WERI-Rb-1 (cell line): ENCODE results near the gene SEC22C.
A peak's percentile ranks its signal among the peaks of the same experiment; 100 is the strongest.

Experiments used
- DNase-seq: peaks from one replicate; pipeline ENCODE4 v3.0.0-alpha.2; 2020
- H3K27ac ChIP-seq: fragments of 250-450 bp; sonication (Bioruptor Pico); 2 replicates; pipeline ENCODE4 v1.5.1; 2020; ENCODE audit warnings: mild to moderate bottlenecking, moderate library complexity
- H3K27me3 ChIP-seq: fragments of 250-450 bp; sonication (Bioruptor Pico); 2 replicates; pipeline ENCODE4 v1.5.1; 2021; ENCODE audit warnings: mild to moderate bottlenecking, low read depth, moderate library complexity; ENCODE audit not compliant: insufficient read depth, severe bottlenecking
- H3K36me3 ChIP-seq: fragments of 250-450 bp; sonication (Bioruptor Pico); 2 replicates; pipeline ENCODE4 v1.5.1; 2020; ENCODE audit warnings: mild to moderate bottlenecking, moderate library complexity
- H3K4me3 ChIP-seq: 2 replicates; pipeline ENCODE4 v1.5.1; 2011; ENCODE audit warnings: low read depth, mild to moderate bottlenecking, control low read depth, low read length
- H3K9me3 ChIP-seq: fragments of 250-450 bp; sonication (Bioruptor Pico); 2 replicates; pipeline ENCODE4 v1.5.1; 2021; ENCODE audit warnings: mild to moderate bottlenecking, moderate library complexity; ENCODE audit not compliant: severe bottlenecking
- TF ChIP-seq, protein P1 (sequence below): IDR thresholded peaks from 2 replicates; pipeline ENCODE4 v1.5.1; 2011; ENCODE audit warnings: low read depth, mild to moderate bottlenecking, control low read depth, inconsistent platforms, low read length

SEC22C gene

DNA sequence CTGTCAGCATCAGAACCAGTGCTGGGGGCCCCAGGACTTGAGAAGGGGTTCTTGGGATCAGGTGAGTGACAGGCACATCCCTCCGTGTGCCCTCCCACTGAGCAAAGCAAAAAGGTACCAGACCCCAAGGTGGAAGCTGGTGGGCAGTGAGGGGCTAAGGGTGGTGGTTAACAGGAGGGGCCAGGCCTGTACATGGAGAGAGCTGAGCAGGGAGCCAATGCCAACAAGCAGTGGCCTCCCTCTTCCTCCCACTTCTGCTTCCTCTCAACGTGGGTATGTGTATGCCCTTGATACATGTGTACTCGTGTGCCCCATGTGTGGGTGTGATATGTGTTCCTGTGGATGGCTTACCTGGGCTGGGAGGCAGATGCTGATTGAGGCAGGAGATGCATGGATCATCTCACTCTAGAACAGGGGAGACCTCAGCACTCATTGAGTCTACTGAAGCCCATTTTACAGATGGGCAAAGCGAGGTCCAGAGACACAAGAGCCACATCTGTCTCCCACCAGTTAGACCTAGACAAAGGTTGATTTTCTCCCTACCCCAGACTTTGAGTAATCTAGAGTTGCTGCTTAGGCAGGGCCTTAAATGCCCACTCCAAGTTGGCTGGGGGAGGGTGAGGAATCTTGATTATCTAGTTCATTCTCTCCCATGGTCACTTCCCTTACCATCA lies 78.4 kb downstream of the SEC22C start:
- peak; percentile 1 for DNase-seq
- H3K27ac ChIP-seq: no peak overlapping the region
- no peaks in the 10 kb centered on the region for H3K9me3 ChIP-seq
- no peaks in the 10 kb centered on the region for H3K27me3 ChIP-seq
- TF ChIP-seq, protein P1, sequence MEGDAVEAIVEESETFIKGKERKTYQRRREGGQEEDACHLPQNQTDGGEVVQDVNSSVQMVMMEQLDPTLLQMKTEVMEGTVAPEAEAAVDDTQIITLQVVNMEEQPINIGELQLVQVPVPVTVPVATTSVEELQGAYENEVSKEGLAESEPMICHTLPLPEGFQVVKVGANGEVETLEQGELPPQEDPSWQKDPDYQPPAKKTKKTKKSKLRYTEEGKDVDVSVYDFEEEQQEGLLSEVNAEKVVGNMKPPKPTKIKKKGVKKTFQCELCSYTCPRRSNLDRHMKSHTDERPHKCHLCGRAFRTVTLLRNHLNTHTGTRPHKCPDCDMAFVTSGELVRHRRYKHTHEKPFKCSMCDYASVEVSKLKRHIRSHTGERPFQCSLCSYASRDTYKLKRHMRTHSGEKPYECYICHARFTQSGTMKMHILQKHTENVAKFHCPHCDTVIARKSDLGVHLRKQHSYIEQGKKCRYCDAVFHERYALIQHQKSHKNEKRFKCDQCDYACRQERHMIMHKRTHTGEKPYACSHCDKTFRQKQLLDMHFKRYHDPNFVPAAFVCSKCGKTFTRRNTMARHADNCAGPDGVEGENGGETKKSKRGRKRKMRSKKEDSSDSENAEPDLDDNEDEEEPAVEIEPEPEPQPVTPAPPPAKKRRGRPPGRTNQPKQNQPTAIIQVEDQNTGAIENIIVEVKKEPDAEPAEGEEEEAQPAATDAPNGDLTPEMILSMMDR: no peak
- no peaks in the 10 kb centered on the region for H3K36me3 ChIP-seq
- H3K4me3 ChIP-seq: no peak overlapping the region

GRCh38 chr3:42502429-42503250 lies 79.1 kb downstream of the SEC22C start, which contains the start of gene VIPR1:
TSS of gene VIPR1 (plus strand) at chr3:42502643. CDS start at chr3:42502736, 93 bp downstream.
- Histone ChIP-seq H3K36me3 (no peaks in the 10 kb centered on the region), H3K9me3 (no peaks in the 10 kb centered on the region), H3K4me3 (peak within 1 kb of the TSS; percentile 59), H3K27ac (peak within 1 kb of the TSS; percentile 40), H3K27me3 (no peaks in the 10 kb centered on the region)
- DNase-seq: peak; percentile 89
- TF ChIP-seq, protein P1: no peak

DNA sequence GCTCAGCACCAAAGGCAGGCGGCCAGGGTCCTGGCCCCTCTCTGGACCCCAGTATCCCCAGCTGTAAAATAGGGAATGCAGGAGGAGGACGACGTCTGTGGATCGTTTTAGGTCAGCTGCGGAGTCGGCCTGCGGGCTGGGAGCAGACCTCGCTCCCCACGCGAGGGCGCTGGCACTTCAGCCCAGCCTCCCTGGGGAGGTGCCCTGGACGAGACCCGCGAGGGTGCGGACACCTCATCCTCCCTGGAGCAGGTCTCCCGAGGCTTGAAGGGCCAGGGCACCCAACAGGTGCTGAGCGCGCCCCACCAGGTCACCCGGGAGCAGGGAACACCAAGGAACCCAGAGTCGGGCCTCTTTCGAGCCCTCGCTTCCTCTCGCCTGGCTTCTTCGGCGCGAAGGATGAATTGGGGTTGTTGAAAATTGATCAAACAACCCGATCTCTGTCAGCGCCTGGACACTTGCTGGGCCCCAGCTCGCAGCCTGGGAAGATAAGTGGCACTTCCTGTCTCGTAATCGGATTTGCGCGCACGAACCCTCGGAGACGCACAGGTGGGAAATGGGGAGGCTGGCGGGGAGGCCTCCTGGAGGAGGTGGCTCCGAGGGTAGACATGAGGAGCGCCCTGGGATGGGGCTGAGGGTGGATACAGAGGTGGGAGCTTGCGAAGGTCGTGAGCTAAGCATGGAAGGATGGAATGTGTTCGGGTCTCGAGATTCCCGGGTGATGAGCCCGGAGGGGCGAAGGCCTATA lies 79.9 kb downstream of the SEC22C start:
- Histone ChIP-seq H3K36me3 (no peaks in the 10 kb centered on the region), H3K27me3 (no peaks in the 10 kb centered on the region), H3K27ac (peak overlapping the region; percentile 40), H3K9me3 (no peaks in the 10 kb centered on the region), H3K4me3 (peak overlapping the region; percentile 59)
- peak; percentile 77 for DNase-seq
- TF ChIP-seq, protein P1: peak; percentile 93

- DNase-seq: peak; percentile 60
- TF ChIP-seq, protein P1: no peak
Measured at GRCh38 chr3:42501321-42501680, 80.5 kb downstream of the SEC22C start.

DNA sequence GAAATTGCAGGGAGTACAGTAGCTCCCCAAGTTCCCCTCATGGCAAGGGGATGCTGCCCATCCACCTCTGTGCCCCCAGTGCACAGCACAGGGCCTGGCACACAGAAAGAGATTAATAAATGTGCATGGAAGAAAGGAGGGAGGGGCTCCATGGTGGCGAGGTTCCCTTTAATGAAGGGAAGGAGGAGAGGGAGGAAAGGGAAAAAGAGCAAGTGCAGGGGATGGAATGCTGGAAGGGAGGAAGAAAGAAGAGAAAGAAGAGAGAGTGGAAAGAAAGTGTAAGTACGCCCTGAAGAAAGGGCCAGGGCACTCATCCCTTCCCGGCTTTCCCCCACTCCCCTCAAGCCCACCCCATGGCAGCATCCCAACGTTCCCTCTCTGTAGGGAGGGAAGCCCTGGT lies 80.9 kb downstream of the SEC22C start:
- no peaks in the 10 kb centered on the region for H3K36me3 ChIP-seq
- TF ChIP-seq, protein P1: no peak
- no peaks in the 10 kb centered on the region for H3K9me3 ChIP-seq
- H3K4me3 ChIP-seq: no peak overlapping the region; the same call in 1 of the 2 replicates
- H3K27me3 ChIP-seq: no peaks in the 10 kb centered on the region
- H3K27ac ChIP-seq: no peak overlapping the region
- no peak for DNase-seq

More at GRCh38 chr3:42501321-42501680, 80.5 kb downstream of the SEC22C start:
- H3K36me3 ChIP-seq: no peaks in the 10 kb centered on the region
- peak overlapping the region; percentile 59 for H3K4me3 ChIP-seq
- H3K27ac ChIP-seq: no peak overlapping the region
- no peaks in the 10 kb centered on the region for H3K27me3 ChIP-seq
- H3K9me3 ChIP-seq: no peaks in the 10 kb centered on the region
